Large intestine (tissue), 3 donors: Measurements from ENCODE around the gene COMTD1. TPM values are rescaled to one million over a fixed set of nuclear protein-coding genes. Genes with fewer than 3 reads are reported as not detected.

ENCODE experiments used
- DNase-seq, 2 donors: peaks; one replicate each; pipeline versions ENCODE4 v3.0.0 to v3.0.0-alpha.2; 2013
- H3K27ac ChIP-seq: one replicate; pipeline ENCODE4 v1.5.1; 2013; ENCODE audit warnings: low read length
- H3K27me3 ChIP-seq: 2 replicates; pipeline ENCODE4 v1.6.1; 2013; ENCODE audit warnings: low read length; ENCODE audit not compliant: control insufficient read depth, insufficient read depth
- H3K36me3 ChIP-seq: 2 replicates; pipeline ENCODE4 v1.6.1; 2013; ENCODE audit warnings: low read length; ENCODE audit not compliant: control insufficient read depth, insufficient read depth
- H3K4me1 ChIP-seq: one replicate; pipeline ENCODE4 v1.6.1; 2013; ENCODE audit warnings: low read length; ENCODE audit not compliant: control insufficient read depth, insufficient read depth
- H3K4me3 ChIP-seq: one replicate; pipeline ENCODE4 v1.5.1; 2013; ENCODE audit warnings: low read length
- H3K9me3 ChIP-seq: one replicate; pipeline ENCODE4 v1.6.1; 2013; ENCODE audit warnings: mild to moderate bottlenecking, low read depth, low read length, moderate library complexity; ENCODE audit not compliant: control insufficient read depth
- WGBS: methylation state at CpG from one replicate; pipeline ENCODE4 v1.1.5; 2013; ENCODE audit warnings: low lambda C conversion rate; ENCODE audit not compliant: insufficient coverage; 5-methylcytosine and 5-hydroxymethylcytosine counted together
- polyA plus RNA-seq: library from polyadenylated mRNA; unstranded; fragments of 120-200 nt; gene quantifications from one replicate; pipeline ENCODE4 v1.2.1, GENCODE V29; 2013

Gene COMTD1
- polyA plus RNA-seq, 1 donor = 34.2 TPM

- H3K27ac ChIP-seq = no peak overlapping the region
- no peaks in the 10 kb centered on the region for H3K4me1 ChIP-seq
- no peak for DNase-seq
- H3K27me3 ChIP-seq = no peaks in the 10 kb centered on the region
- WGBS = no CpG with 5 or more reads among the region's 5 CpGs
- no peaks in the 10 kb centered on the region for H3K9me3 ChIP-seq
- H3K4me3 ChIP-seq = no peak overlapping the region
- no peaks in the 10 kb centered on the region for H3K36me3 ChIP-seq
Observed at GRCh38 chr10:75269605-75270004, 33.8 kb upstream of the COMTD1 start.

DNA sequence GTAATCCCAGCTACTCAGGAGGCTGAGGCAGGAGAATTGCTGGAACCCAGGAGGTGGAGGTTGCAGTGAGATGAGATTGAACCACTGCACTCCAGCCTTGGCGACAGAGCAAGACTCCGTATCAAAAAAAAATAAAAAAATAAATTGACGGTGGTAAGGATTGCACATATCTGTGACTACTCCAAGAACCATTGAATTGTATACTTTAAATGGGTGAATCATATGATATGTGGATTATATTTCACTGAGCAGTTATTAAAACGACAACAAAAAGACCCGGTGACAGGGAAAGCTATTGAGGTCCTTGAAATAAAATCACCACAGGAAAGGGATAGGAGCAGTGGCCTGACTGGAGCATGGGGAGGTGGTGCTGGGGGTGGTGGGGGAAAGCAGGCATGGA, 31.2 kb upstream of the COMTD1 start:
- Histone ChIP-seq H3K27me3 (no peaks in the 10 kb centered on the region), H3K27ac (no peak overlapping the region)
- 63% methylated on average over 1 of the region's 5 CpGs for WGBS

DNA sequence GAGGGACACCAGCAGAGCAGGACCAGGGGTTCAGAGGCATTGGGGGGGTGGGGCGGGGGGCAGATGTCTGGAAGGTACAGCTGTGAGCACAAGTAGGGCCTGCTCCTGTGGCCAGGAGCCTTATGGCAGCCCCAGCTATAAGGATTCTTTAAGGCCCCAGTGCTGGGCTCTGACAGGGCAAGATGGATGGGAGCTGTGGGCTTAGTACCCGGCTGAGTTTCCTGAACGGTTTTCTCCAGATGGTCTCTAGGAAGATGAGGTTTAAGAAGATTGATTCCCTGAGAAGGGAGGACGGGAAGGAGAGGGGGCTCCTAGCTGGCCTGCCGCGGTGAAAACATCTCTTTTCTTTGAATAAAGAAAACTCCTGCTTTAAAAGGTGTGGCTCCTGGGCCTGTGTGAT, 30.1 kb upstream of the COMTD1 start:
- H3K27ac ChIP-seq = no peak overlapping the region
- H3K4me1 ChIP-seq = peaks cover 20% of the 10 kb centered on the region
- H3K36me3 ChIP-seq = no peaks in the 10 kb centered on the region
- no peaks in the 10 kb centered on the region for H3K27me3 ChIP-seq
- no peaks in the 10 kb centered on the region for H3K9me3 ChIP-seq
- H3K4me3 ChIP-seq = no peak overlapping the region
- no CpG with 5 or more reads among the region's 6 CpGs for WGBS
- no peak for DNase-seq

More for the DNA sequence above, 31.2 kb upstream of the COMTD1 start:
- no peak overlapping the region for H3K4me3 ChIP-seq
- no peaks in the 10 kb centered on the region for H3K36me3 ChIP-seq
- H3K9me3 ChIP-seq = no peaks in the 10 kb centered on the region
- H3K4me1 ChIP-seq = peaks cover 12% of the 10 kb centered on the region
- no peak for DNase-seq

DNA sequence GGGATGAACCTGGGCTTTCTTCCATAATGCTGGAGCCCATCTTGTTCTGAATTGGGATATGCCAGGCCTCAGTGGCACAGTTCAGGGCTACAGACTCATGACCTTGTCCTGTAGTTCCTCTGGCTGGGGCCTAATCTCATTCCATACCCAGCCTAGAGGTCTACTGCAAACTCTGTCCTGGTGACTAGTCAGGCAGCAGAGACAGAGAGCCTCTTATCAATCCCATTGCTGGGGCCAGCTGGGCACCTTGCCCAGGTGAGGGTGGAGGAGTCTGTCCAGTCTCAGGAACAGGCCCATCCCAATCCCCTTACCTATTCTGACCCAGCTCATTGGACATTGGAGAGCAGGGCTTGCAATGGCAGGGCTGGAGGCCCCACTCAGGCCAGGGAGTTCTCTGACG, 28.0 kb upstream of the COMTD1 start:
- H3K9me3 ChIP-seq = no peaks in the 10 kb centered on the region
- H3K4me1 ChIP-seq = peaks cover 20% of the 10 kb centered on the region
- DNase-seq = no peak
- no peak overlapping the region for H3K27ac ChIP-seq
- WGBS = no CpG with 5 or more reads among the region's 1 CpG
- H3K27me3 ChIP-seq = no peaks in the 10 kb centered on the region
- H3K36me3 ChIP-seq = no peaks in the 10 kb centered on the region
- H3K4me3 ChIP-seq = no peak overlapping the region

GRCh38 chr10:75261813-75262705, 26.3 kb upstream of the COMTD1 start:
- Histone ChIP-seq H3K27me3 (no peaks in the 10 kb centered on the region), H3K4me3 (no peak overlapping the region), H3K36me3 (no peaks in the 10 kb centered on the region), H3K4me1 (peaks cover 20% of the 10 kb centered on the region), H3K9me3 (no peaks in the 10 kb centered on the region), H3K27ac (peak overlapping the region; percentile 69)
- 37% methylated on average over 2 of the region's 25 CpGs for WGBS
- DNase-seq = peak; percentile 68 to 87

GRCh38 chr10:75260990-75261389, 25.2 kb upstream of the COMTD1 start:
- WGBS = no CpG with 5 or more reads among the region's 3 CpGs
- DNase-seq = no peak
- Histone ChIP-seq H3K4me3 (no peak overlapping the region), H3K27me3 (no peaks in the 10 kb centered on the region), H3K36me3 (no peaks in the 10 kb centered on the region), H3K9me3 (no peaks in the 10 kb centered on the region), H3K27ac (no peak overlapping the region), H3K4me1 (peaks cover 20% of the 10 kb centered on the region)

- H3K27me3 ChIP-seq = no peaks in the 10 kb centered on the region
- peaks cover 5% of the 10 kb centered on the region for H3K9me3 ChIP-seq
- H3K4me1 ChIP-seq = peaks cover 14% of the 10 kb centered on the region
- no peaks in the 10 kb centered on the region for H3K36me3 ChIP-seq
- 80% methylated on average over 1 of the region's 2 CpGs for WGBS
- no peak for DNase-seq
- no peak overlapping the region for H3K27ac ChIP-seq
- no peak overlapping the region for H3K4me3 ChIP-seq
Observed at GRCh38 chr10:75254739-75255138, 19.0 kb upstream of the COMTD1 start.

DNA sequence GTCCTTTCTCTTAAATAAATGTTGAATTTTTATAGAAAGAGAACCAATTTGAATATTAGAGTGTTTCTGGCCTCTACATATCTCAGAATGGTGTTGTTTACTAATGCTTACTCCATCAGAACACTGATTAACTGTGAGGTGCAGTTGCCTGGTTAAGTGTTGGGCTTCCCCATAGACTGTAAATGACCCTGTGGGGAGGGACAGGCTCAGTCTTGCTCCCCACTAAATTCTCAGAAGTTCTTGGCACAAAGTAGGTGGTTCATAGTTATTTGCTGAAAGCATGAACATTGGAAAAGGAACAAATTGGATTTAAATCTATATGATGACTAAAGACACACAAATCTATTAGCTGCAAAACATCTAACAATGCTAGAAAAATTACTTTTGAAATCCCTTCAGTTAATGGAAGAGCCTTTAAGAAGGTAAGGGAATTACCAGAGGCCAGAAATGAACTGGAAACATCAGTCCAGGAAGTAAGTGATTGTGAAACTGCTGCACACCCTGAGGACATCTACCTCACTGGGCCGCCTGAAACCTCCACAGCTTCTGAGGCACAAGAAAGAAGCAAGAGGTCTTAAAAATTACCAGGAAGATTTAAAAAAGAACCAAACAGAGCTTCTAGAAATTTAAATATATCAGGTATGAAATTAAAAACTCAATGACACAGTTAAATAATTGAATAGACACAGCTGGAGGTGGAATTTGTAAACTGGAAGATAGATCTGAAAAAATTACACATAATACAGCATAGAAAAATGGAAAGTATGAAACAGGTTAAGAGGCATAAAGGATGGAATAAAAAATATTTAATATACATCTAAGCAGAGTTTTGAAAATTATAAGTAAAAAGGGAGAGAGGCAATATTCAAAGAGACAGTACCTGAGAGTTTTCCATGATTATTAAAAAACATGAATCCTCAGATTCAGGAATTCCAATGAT, 17.8 kb upstream of the COMTD1 start:
- Histone ChIP-seq H3K9me3 (peaks cover 5% of the 10 kb centered on the region), H3K27ac (no peak overlapping the region), H3K4me1 (peaks cover 14% of the 10 kb centered on the region), H3K36me3 (no peaks in the 10 kb centered on the region), H3K4me3 (no peak overlapping the region), H3K27me3 (no peaks in the 10 kb centered on the region)
- no CpG with 5 or more reads among the region's 1 CpG for WGBS
- DNase-seq = no peak

DNA sequence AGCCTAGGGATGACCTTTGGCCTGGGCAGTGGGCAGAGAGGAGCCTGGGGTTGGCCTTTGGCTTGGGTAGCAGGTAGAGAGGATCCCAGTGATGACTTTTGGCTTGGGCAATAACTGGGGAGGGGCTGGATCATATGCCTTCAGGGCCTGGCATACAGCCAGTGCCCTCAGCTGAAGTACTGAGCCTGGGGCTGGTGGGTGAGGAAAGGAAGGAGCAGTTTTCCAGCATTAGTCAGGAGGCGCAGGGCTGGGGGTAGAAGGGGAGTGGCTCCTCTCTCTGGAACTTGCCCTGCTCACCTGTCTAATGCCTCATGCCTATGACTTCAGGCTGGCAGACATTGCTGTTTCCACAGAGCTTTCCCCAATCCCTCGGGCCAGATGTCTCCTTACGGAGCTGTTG, 15.2 kb upstream of the COMTD1 start:
- WGBS = no CpG with 5 or more reads among the region's 3 CpGs
- no peaks in the 10 kb centered on the region for H3K27me3 ChIP-seq
- peaks cover 5% of the 10 kb centered on the region for H3K9me3 ChIP-seq
- peak overlapping the region; percentile 68 for H3K27ac ChIP-seq
- peaks cover 19% of the 10 kb centered on the region for H3K4me1 ChIP-seq
- no peak overlapping the region for H3K4me3 ChIP-seq
- DNase-seq = peak; percentile 92 to 94
- no peaks in the 10 kb centered on the region for H3K36me3 ChIP-seq

DNA sequence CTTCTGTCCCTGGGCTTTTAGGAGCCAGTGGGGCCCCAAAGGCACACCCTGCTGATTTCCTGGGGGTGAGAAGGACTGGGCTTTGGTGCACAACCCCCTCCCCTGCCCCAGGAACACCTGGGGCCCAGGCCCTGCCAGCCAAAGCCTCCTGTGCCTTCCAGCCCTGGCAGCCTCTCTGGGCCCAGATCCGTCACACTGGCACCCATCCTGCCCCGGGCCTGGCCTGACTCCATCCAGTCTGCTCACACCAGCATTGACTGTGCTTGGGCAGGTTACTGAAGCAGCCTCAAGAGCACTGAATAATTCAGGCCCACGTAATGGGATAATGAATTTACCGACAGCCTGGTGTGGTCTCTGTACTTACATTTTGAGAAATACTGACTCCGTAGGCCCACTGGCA, 12.0 kb upstream of the COMTD1 start:
- no CpG with 5 or more reads among the region's 5 CpGs for WGBS
- no peak overlapping the region for H3K27ac ChIP-seq
- no peak for DNase-seq
- H3K27me3 ChIP-seq = no peaks in the 10 kb centered on the region
- no peaks in the 10 kb centered on the region for H3K9me3 ChIP-seq
- no peaks in the 10 kb centered on the region for H3K36me3 ChIP-seq
- H3K4me1 ChIP-seq = peaks cover 41% of the 10 kb centered on the region
- H3K4me3 ChIP-seq = no peak overlapping the region
